GM12878 (cell line): ENCODE results near the gene CNKSR3. TPM values are rescaled to one million over a fixed set of nuclear protein-coding genes. Genes with fewer than 3 reads are reported as not detected.

Experiments used
- ATAC-seq: fragments of 200-7000 bp; cut with Tn5 transposase; 3 replicates; pipeline ENCODE4 v1.9.1; 2020; ENCODE audit warnings: mild to moderate bottlenecking, moderate library complexity
- BruUV-seq: library from RNA; stranded (reverse); fragments of 400-500 nt; replicated peaks from 2 replicates; lab custom pipeline; 2021; lab: Mats Ljungman, UMichigan
- CTCF ChIA-PET: fragments of 300-600 bp; sonication (Branson Sonifier 250); formaldehyde crosslinking; extraction: SDS; loops from one replicate; lab custom pipeline; 2021; ENCODE audit warnings: inconsistent platforms; lab: Yijun Ruan, JAX
- POLR2A ChIA-PET: fragments of 350-600 bp; formaldehyde crosslinking; extraction: SDS; loops from one replicate; lab custom pipeline; 2021; ENCODE audit warnings: inconsistent platforms; lab: Charles Lee
- RAD21 ChIA-PET: fragments of 300-600 bp; sonication (Branson Sonifier 250); formaldehyde crosslinking; loops from one replicate; lab custom pipeline; 2023; ENCODE audit warnings: antibody characterized with exemption; ENCODE audit not compliant: unreplicated experiment; lab: Charles Lee
- SMC1A ChIA-PET: fragments of 300-600 bp; sonication (Branson Sonifier 250); formaldehyde crosslinking; loops from one replicate; lab custom pipeline; 2023; ENCODE audit not compliant: unreplicated experiment, uncharacterized antibody; lab: Charles Lee
- DNase-seq: peaks from one replicate; pipeline ENCODE4 v3.0.0-alpha.2; 2011; ENCODE audit warnings: low read depth, low spot score
- FAIRE-seq: peaks from 3 replicates; lab custom pipeline; 2011; peaks lifted over from hg19 to GRCh38; lab: Jason Lieb, UNC
- H2AFZ ChIP-seq: 2 replicates; pipeline ENCODE4 v1.6.0; 2011; ENCODE audit warnings: low read depth, low read length, control low read depth; ENCODE audit not compliant: control insufficient read depth
- H3K27ac ChIP-seq: 2 replicates; pipeline ENCODE4 v1.5.1; 2011; ENCODE audit warnings: control low read depth; ENCODE audit not compliant: control insufficient read depth, insufficient read depth
- H3K27me3 ChIP-seq, 2 experiments: replicated peaks in 1 of 2; 2 replicates each; pipeline versions ENCODE4 v1.6.0 to v1.6.1; 2011; ENCODE audit warnings: low read length in 1 of 2; ENCODE audit not compliant: control insufficient read depth in 2 of 2, insufficient read depth in 2 of 2
- H3K36me3 ChIP-seq, 2 experiments: 2 replicates each; pipeline ENCODE4 v1.5.1; 2011; ENCODE audit warnings: low read length in 1 of 2; ENCODE audit not compliant: control insufficient read depth in 2 of 2, insufficient read depth in 2 of 2
- H3K4me1 ChIP-seq: 2 replicates; pipeline ENCODE4 v1.6.1; 2011; ENCODE audit warnings: mild to moderate bottlenecking, low read length, moderate library complexity, mixed read lengths; ENCODE audit not compliant: control insufficient read depth, insufficient read depth
- H3K4me2 ChIP-seq: 2 replicates; pipeline ENCODE4 v1.6.0; 2011; ENCODE audit warnings: control low read depth; ENCODE audit not compliant: control insufficient read depth, insufficient read depth
- H3K4me3 ChIP-seq: fragments of 200-600 bp; sonication (generic); 2 replicates; pipeline ENCODE4 v1.5.1; 2016
- H3K79me2 ChIP-seq: 2 replicates; pipeline ENCODE4 v1.6.0; 2011; ENCODE audit warnings: low read length; ENCODE audit not compliant: control insufficient read depth, insufficient read depth
- H3K9ac ChIP-seq: 2 replicates; pipeline ENCODE4 v1.8.0; 2011; ENCODE audit warnings: low read length, control low read depth, mixed read lengths; ENCODE audit not compliant: control insufficient read depth, insufficient read depth
- H3K9me3 ChIP-seq: replicated peaks from 3 replicates; pipeline ENCODE4 v1.5.1; 2011; ENCODE audit warnings: mild to moderate bottlenecking, low read length; ENCODE audit not compliant: control insufficient read depth, insufficient read depth
- H4K20me1 ChIP-seq: 2 replicates; pipeline ENCODE4 v1.6.0; 2011; ENCODE audit not compliant: control insufficient read depth, insufficient read depth
- BACH1 ChIP-seq: fragments of 450-650 bp; IDR thresholded peaks from 2 replicates; pipeline ENCODE4 v1.6.1; 2017; ENCODE audit warnings: mild to moderate bottlenecking, borderline replicate concordance
- CHD4 ChIP-seq: fragments of 200-600 bp; sonication (generic); IDR thresholded peaks from 2 replicates; pipeline ENCODE4 v1.6.1; 2016; ENCODE audit warnings: mild to moderate bottlenecking
- FOXK2 ChIP-seq: fragments of 450-650 bp; IDR thresholded peaks from 2 replicates; pipeline ENCODE4 v1.6.1; 2017; ENCODE audit warnings: mild to moderate bottlenecking, moderate library complexity
- HDGF ChIP-seq: fragments of 450-650 bp; IDR thresholded peaks from 2 replicates; pipeline ENCODE4 v1.6.1; 2016; ENCODE audit warnings: antibody characterized with exemption
- JUNB ChIP-seq: IDR thresholded peaks from 2 replicates; pipeline ENCODE4 v1.6.1; 2016; ENCODE audit warnings: antibody characterized with exemption, mild to moderate bottlenecking
- MTA3 ChIP-seq: IDR thresholded peaks from 2 replicates; pipeline ENCODE4 v1.6.1; 2012; ENCODE audit warnings: low read length, inconsistent platforms, borderline replicate concordance
- NFXL1 ChIP-seq: fragments of 450-650 bp; IDR thresholded peaks from 2 replicates; pipeline ENCODE4 v1.6.1; 2017; ENCODE audit warnings: antibody characterized with exemption, mild to moderate bottlenecking, borderline replicate concordance
- RAD51 ChIP-seq: fragments of 450-650 bp; IDR thresholded peaks from 2 replicates; pipeline ENCODE4 v1.6.1; 2016; ENCODE audit warnings: moderate library complexity, mild to moderate bottlenecking, inconsistent platforms
- SIN3A ChIP-seq: IDR thresholded peaks from 2 replicates; pipeline ENCODE4 v1.6.1; 2012; ENCODE audit warnings: low read depth, low read length, improper control_type of control experiment
- SKIL ChIP-seq: fragments of 450-650 bp; IDR thresholded peaks from 2 replicates; pipeline ENCODE4 v1.6.1; 2017; ENCODE audit warnings: mild to moderate bottlenecking, low read depth, inconsistent platforms; ENCODE audit not compliant: poor library complexity, severe bottlenecking
- SMC3 ChIP-seq: IDR thresholded peaks from 2 replicates; pipeline ENCODE4 v1.6.1; 2011; ENCODE audit warnings: low read length, improper control_type of control experiment, borderline replicate concordance
- SUZ12 ChIP-seq: fragments of 200-600 bp; sonication (generic); IDR thresholded peaks from one replicate; pipeline ENCODE4 v1.6.1; 2018; ENCODE audit warnings: antibody characterized with exemption, mild to moderate bottlenecking; ENCODE audit not compliant: unreplicated experiment
- TARDBP ChIP-seq: IDR thresholded peaks from 2 replicates; pipeline ENCODE4 v1.6.1; 2016; ENCODE audit warnings: borderline replicate concordance
- WGBS: methylation state at CpG from one replicate; pipeline ENCODE4 v1.1.6; 2016; ENCODE audit warnings: low lambda C conversion rate; ENCODE audit not compliant: insufficient replicate concordance, insufficient coverage; ENCODE audit errors: missing lambda C conversion rate; 5-methylcytosine and 5-hydroxymethylcytosine counted together
- in situ Hi-C: fragments of 300-500 bp; cut with MboI; formaldehyde crosslinking; loops from 9 replicates; pipeline ENCODE4 v1.14.3; 2018; ENCODE audit warnings: mixed read lengths
- intact Hi-C: fragments of 100-400 bp; cut with micrococcal nuclease; formaldehyde crosslinking; loops from one replicate; pipeline ENCODE4 v1.14.2; 2022; ENCODE audit not compliant: unreplicated experiment
- polyA plus RNA-seq, 11 experiments: library from polyadenylated mRNA; depleted of rRNA in 4 of 11; unstranded in 6 of 11; stranded (reverse) in 5 of 11; fragments of >200 nt; fragmentation: Nextera tagmentation in 4 of 11; fragmentation: Illumina TruSeq in 1 of 11; extraction: Ambion mirVana in 4 of 11; extraction: Trizol in 1 of 11; gene quantifications; 1 replicate in 1 of 11; 2 replicates in 10 of 11; pipeline versions ENCODE4 v1.2.1 to v1.2.3, GENCODE V29; 2011 to 2016; ENCODE audit warnings: inconsistent platforms in 2 of 11, missing spikeins in 2 of 11, low read depth in 1 of 11
- total RNA-seq, 4 experiments: library from RNA; depleted of rRNA in 3 of 4; stranded (reverse); fragments of >200 nt in 3 of 4; fragmentation: Illumina TruSeq in 1 of 4; extraction: Trizol in 1 of 4; gene quantifications; 2 replicates each; pipeline versions ENCODE4 v1.2.1 to v1.2.3, GENCODE V29; 2013 to 2021

Gene CNKSR3
- total and polyA plus RNA-seq, 10 of the 15 experiments (the other 5 are each of a cell fraction or from before 2014, with no cell fraction given): under 0.01 to 0.48 (median 0.12) TPM; not detected in 2

- Histone ChIP-seq H3K9ac (no peak overlapping the region), H3K4me3 (no peak overlapping the region), H3K27ac (no peak overlapping the region), H3K4me1 (no peaks in the 10 kb centered on the region), H3K79me2 (no peaks in the 10 kb centered on the region), H3K36me3 (no peaks in the 10 kb centered on the region), H3K4me2 (no peak overlapping the region), H3K9me3 (peaks cover 3% of the 10 kb centered on the region; the same call in 2 of the 3 replicates), H4K20me1 (no peaks in the 10 kb centered on the region), H2AFZ (no peak overlapping the region), H3K27me3 (no peaks in the 10 kb centered on the region)
- intact Hi-C loops: loop anchor here (10.0 kb wide), 1 partner anchor 1337 kb away; the partner anchor contains the start of gene RGS17
- WGBS: 34% methylated on average over 6 of the region's 6 CpGs
- RAD21 ChIA-PET: no interaction called here
- in situ Hi-C loops: no loop called here
- POLR2A ChIA-PET: no interaction called here
- SMC1A ChIA-PET: no interaction called here
- CTCF ChIA-PET: no interaction called here
- DNase-seq (no peak), ATAC-seq (no peak), FAIRE-seq (no peak)
- BruUV-seq: no TSS peak
- no peak for TF ChIP-seq SIN3A
- no peak for TF ChIP-seq HDGF
- no peak for TF ChIP-seq TARDBP
- no peak for TF ChIP-seq FOXK2
- no peak for TF ChIP-seq SMC3
- no peak for TF ChIP-seq NFXL1
- no peak for TF ChIP-seq SUZ12
- no peak for TF ChIP-seq CHD4
- TF ChIP-seq BACH1: no peak
- no peak for TF ChIP-seq MTA3
- no peak for TF ChIP-seq RAD51
- no peak for TF ChIP-seq JUNB
- TF ChIP-seq SKIL: no peak
- TF ChIP-seq, all 136 proteins: peak for 0
Measured at GRCh38 chr6:154471609-154472362, 38.7 kb downstream of the CNKSR3 start.
